Measurements from ENCODE around the gene ZNF524. TPM values are rescaled to one million over a fixed set of nuclear protein-coding genes. Genes with fewer than 3 reads are reported as not detected.
"Not testable (repeated sequence)": the region's sequence is repeated elsewhere in the genome, so short reads cannot be mapped to it uniquely, and the experiment has no call there.

ZNF524 gene
- total and polyA plus RNA-seq, 7 experiments from 2014 or later = 13.3 to 50.5 (median 29.4) TPM

DNA sequence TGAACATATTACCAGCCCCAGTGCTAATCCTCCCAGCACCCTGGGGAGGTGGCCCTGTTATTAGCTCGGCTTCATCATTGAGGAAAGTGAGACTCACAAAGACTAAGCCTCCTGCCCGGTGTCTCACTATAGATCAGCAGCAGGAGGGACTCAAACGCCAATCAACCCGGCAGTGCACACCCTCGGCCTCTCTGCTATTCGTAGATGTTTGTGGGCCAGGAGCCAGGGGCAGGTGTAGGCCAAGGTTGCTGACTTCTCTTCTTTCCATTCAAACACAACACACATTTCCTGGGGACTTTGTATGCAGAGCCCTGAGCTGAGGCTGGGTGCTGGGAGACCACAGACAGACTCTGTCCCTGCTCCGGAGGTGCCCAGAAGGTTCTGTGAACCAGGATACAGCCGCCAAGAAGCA lies 45.3 kb upstream of the ZNF524 start:
- peaks cover 0 to 2% (median 0%) of the 10 kb centered on the region in 7 donors for H3K4me1 Mint-ChIP-seq
- H3K27ac ChIP-seq (ENCODE audit: low read depth, low read length) = no peak overlapping the region
- no peaks in the 10 kb centered on the region for H3K9me3 ChIP-seq (ENCODE audit: control insufficient read depth in 2 of 3, low read length in 3 of 3)
- H3K36me3 ChIP-seq (ENCODE audit: control insufficient read depth in 2 of 3, insufficient read depth in 3 of 3, low read length in 3 of 3) = no peaks in the 10 kb centered on the region
- no peaks in the 10 kb centered on the region for H3K9me3 Mint-ChIP-seq
- H3K27ac Mint-ChIP-seq = no peak overlapping the region
- H3K4me1 ChIP-seq (ENCODE audit: control insufficient read depth in 2 of 2, insufficient read depth in 2 of 2, low read length in 2 of 2) = no peaks in the 10 kb centered on the region
- ChIA-PET POLR2A (no interaction called here), CTCF (no interaction called here)
- peaks cover 0 to 14% (median 5%) of the 10 kb centered on the region in 5 donors for H3K27me3 Mint-ChIP-seq
- no peak for ATAC-seq
- H3K36me3 Mint-ChIP-seq = no peaks in the 10 kb centered on the region
- intact Hi-C loops (cut with micrococcal nuclease) = no loop called here
- DNase-seq = no peak
- no peak overlapping the region for H3K4me3 Mint-ChIP-seq
- H3K27me3 ChIP-seq (ENCODE audit: control insufficient read depth in 2 of 2, insufficient read depth in 2 of 2, low read length in 2 of 2) = no peaks in the 10 kb centered on the region
- H3K4me3 ChIP-seq (ENCODE audit: low read length) = no peak overlapping the region

DNA sequence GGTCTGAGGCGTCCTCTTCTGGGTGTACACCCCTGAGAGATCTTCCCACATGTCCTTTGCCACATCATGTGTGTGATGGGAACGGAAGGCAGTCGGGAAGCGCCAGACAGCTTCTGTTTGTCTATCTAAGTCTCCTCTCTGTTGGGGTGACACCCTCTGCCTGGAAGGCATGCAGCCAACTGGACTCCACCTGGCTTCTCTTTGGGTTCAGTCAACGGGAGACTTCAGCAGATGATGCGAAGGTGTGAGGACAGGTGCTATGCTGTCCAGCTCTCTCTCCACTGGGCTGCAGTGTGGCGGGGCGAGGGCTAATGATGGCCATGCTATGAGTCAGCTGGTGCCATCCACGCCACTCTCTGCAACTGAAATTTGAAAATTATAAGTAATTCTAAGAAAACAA lies 40.4 kb upstream of the ZNF524 start:
- H3K27me3 ChIP-seq (ENCODE audit: control insufficient read depth in 2 of 2, insufficient read depth in 2 of 2, low read length in 2 of 2) = no peaks in the 10 kb centered on the region
- H3K36me3 Mint-ChIP-seq = peaks cover 0 to 4% (median 0%) of the 10 kb centered on the region in 5 donors

DNA sequence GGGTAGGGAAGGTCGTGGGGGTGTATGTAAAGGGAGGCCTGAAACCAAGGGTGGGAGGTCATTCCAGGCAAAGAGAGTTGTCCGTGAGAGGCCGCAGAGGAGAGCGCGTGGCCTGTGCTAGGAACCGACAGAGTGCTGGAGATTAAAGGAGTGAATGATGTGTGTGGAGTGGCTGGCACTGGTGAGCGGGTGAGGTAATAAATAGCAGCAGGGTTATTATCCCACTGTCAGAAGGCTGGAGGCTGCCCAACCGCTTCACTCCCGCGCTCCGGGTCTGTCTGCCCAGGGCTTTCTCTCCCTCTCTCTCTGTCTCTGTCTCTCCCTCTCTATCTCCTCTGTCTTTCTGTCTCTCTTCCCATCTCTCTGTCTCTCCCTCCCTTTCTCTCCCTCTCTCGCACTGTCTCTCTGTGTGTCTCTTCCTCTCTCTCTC lies 36.8 kb upstream of the ZNF524 start:
- Mint-ChIP-seq H3K4me3 (no peak overlapping the region), H3K36me3 (peaks cover 0 to 4% (median 0%) of the 10 kb centered on the region in 5 donors), H3K4me1 (no peaks in the 10 kb centered on the region), H3K27ac (no peak overlapping the region), H3K9me3 (peaks cover 0 to 4% (median 0%) of the 10 kb centered on the region in 11 donors), H3K27me3 (peaks cover 0 to 24% (median 13%) of the 10 kb centered on the region in 5 donors)
- no peaks in the 10 kb centered on the region for H3K4me1 ChIP-seq (ENCODE audit: control insufficient read depth in 2 of 2, insufficient read depth in 2 of 2, low read length in 2 of 2)
- CTCF ChIA-PET = no interaction called here
- H3K4me3 ChIP-seq (ENCODE audit: low read length) = no peak overlapping the region
- POLR2A ChIA-PET = no interaction called here
- no peaks in the 10 kb centered on the region for H3K36me3 ChIP-seq (ENCODE audit: control insufficient read depth in 2 of 3, insufficient read depth in 3 of 3, low read length in 3 of 3)
- ATAC-seq = no peak
- no peaks in the 10 kb centered on the region for H3K9me3 ChIP-seq (ENCODE audit: control insufficient read depth in 2 of 3, low read length in 3 of 3)
- H3K27ac ChIP-seq (ENCODE audit: low read depth, low read length) = no peak overlapping the region
- DNase-seq = no peak
- intact Hi-C loops (cut with micrococcal nuclease) = no loop called here
- H3K27me3 ChIP-seq (ENCODE audit: control insufficient read depth in 2 of 2, insufficient read depth in 2 of 2, low read length in 2 of 2) = no peaks in the 10 kb centered on the region

More for the DNA sequence above, 40.4 kb upstream of the ZNF524 start:
- ChIA-PET POLR2A (interaction anchor here (0.7 kb wide), 1 partner anchor 61 kb away, joined by 3 read pairs; no protein-coding TSS in a partner anchor), CTCF (interaction anchor here (0.6 kb wide), 1 partner anchor 268 kb away, joined by 5 read pairs; no protein-coding TSS in a partner anchor)
- intact Hi-C loops (cut with micrococcal nuclease) = no loop called here
- H3K4me3 Mint-ChIP-seq = no peak overlapping the region
- peaks cover 0 to 4% (median 0%) of the 10 kb centered on the region in 11 donors for H3K9me3 Mint-ChIP-seq
- no peak overlapping the region for H3K27ac ChIP-seq (ENCODE audit: low read depth, low read length)
- no peaks in the 10 kb centered on the region for H3K4me1 Mint-ChIP-seq
- H3K4me3 ChIP-seq (ENCODE audit: low read length) = no peak overlapping the region
- peaks cover 0 to 9% (median 2%) of the 10 kb centered on the region in 5 donors for H3K27me3 Mint-ChIP-seq
- no peaks in the 10 kb centered on the region for H3K36me3 ChIP-seq (ENCODE audit: control insufficient read depth in 2 of 3, insufficient read depth in 3 of 3, low read length in 3 of 3)
- no peak overlapping the region for H3K27ac Mint-ChIP-seq
- no peak for DNase-seq
- ATAC-seq = no peak
- H3K4me1 ChIP-seq (ENCODE audit: control insufficient read depth in 2 of 2, insufficient read depth in 2 of 2, low read length in 2 of 2) = no peaks in the 10 kb centered on the region
- no peaks in the 10 kb centered on the region for H3K9me3 ChIP-seq (ENCODE audit: control insufficient read depth in 2 of 3, low read length in 3 of 3)

DNA sequence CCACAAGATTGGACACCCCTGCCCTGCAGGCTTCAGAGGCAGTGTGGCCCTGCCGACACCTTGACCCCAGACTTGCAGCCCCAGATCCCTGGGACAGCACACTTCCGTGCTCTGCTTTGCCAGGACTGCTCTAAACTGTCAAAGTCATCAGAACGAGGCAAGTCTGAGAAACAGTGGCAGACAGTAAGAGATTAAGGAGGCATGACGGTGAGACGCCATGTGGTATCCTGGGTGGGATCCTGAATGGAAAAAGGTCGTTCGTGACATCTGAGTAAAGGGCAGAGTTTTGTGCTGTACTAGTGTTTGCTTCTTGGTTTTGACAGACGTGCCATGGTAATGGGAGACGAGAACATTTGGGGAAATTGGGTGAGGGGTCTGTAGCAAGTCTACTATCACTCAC lies 33.3 kb upstream of the ZNF524 start:
- intact Hi-C loops (cut with micrococcal nuclease) = no loop called here
- H3K4me1 Mint-ChIP-seq = no peaks in the 10 kb centered on the region
- Histone ChIP-seq H3K4me3 (ENCODE audit: low read length) (no peak overlapping the region), H3K27me3 (ENCODE audit: control insufficient read depth in 2 of 2, insufficient read depth in 2 of 2, low read length in 2 of 2) (no peaks in the 10 kb centered on the region), H3K9me3 (ENCODE audit: control insufficient read depth in 2 of 3, low read length in 3 of 3) (no peaks in the 10 kb centered on the region), H3K4me1 (ENCODE audit: control insufficient read depth in 2 of 2, insufficient read depth in 2 of 2, low read length in 2 of 2) (no peaks in the 10 kb centered on the region), H3K27ac (ENCODE audit: low read depth, low read length) (no peak overlapping the region), H3K36me3 (ENCODE audit: control insufficient read depth in 2 of 3, insufficient read depth in 3 of 3, low read length in 3 of 3) (no peaks in the 10 kb centered on the region)
- H3K9me3 Mint-ChIP-seq = peaks cover 0 to 2% (median 0%) of the 10 kb centered on the region in 11 donors
- no peak overlapping the region for H3K4me3 Mint-ChIP-seq
- H3K27ac Mint-ChIP-seq = no peak overlapping the region
- peaks cover 0 to 4% (median 0%) of the 10 kb centered on the region in 5 donors for H3K36me3 Mint-ChIP-seq
- ChIA-PET CTCF (no interaction called here), POLR2A (no interaction called here)
- DNase-seq = no peak
- no peak for ATAC-seq
- peaks cover 0 to 20% (median 6%) of the 10 kb centered on the region in 5 donors for H3K27me3 Mint-ChIP-seq

DNA sequence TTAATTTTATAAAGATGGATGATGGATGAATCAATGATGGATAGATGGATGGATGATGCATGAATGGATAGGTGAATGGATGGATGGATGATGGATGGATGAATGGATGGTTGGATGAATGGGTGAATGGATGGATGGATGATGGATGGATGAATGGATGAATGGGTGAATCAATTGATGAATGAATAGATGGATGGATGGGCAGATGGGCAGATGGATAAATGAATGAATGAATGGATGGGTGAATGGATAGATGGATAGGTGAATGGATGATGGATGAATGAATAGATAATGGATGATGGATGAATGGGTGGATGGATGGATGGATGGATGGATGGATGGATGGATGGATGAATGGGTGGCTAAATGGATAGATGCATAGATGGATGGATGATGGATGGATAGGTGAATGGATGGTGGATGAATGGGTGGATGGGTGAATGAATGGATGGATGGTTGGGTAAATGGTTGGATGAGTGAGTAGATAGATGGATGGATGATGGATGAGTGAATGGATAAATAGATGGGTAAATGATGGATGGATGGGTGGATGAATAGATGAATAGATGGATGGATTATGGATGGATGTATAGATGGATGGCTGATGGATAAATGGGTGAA lies 32.3 kb upstream of the ZNF524 start:
- Mint-ChIP-seq H3K4me3 (no peak overlapping the region), H3K27me3 (peaks cover 0 to 20% (median 6%) of the 10 kb centered on the region in 5 donors), H3K4me1 (no peaks in the 10 kb centered on the region), H3K36me3 (peaks cover 0 to 4% (median 0%) of the 10 kb centered on the region in 5 donors), H3K27ac (no peak overlapping the region), H3K9me3 (peaks cover 0 to 2% (median 0%) of the 10 kb centered on the region in 11 donors)
- DNase-seq = no peak
- Histone ChIP-seq H3K4me1 (ENCODE audit: control insufficient read depth in 2 of 2, insufficient read depth in 2 of 2, low read length in 2 of 2) (no peaks in the 10 kb centered on the region), H3K27me3 (ENCODE audit: control insufficient read depth in 2 of 2, insufficient read depth in 2 of 2, low read length in 2 of 2) (no peaks in the 10 kb centered on the region), H3K9me3 (ENCODE audit: control insufficient read depth in 2 of 3, low read length in 3 of 3) (no peaks in the 10 kb centered on the region), H3K27ac (ENCODE audit: low read depth, low read length) (no peak overlapping the region), H3K36me3 (ENCODE audit: control insufficient read depth in 2 of 3, insufficient read depth in 3 of 3, low read length in 3 of 3) (no peaks in the 10 kb centered on the region), H3K4me3 (ENCODE audit: low read length) (no peak overlapping the region)
- no peak for ATAC-seq
- POLR2A ChIA-PET = no interaction called here
- intact Hi-C loops (cut with micrococcal nuclease) = no loop called here
- CTCF ChIA-PET = no interaction called here

DNA sequence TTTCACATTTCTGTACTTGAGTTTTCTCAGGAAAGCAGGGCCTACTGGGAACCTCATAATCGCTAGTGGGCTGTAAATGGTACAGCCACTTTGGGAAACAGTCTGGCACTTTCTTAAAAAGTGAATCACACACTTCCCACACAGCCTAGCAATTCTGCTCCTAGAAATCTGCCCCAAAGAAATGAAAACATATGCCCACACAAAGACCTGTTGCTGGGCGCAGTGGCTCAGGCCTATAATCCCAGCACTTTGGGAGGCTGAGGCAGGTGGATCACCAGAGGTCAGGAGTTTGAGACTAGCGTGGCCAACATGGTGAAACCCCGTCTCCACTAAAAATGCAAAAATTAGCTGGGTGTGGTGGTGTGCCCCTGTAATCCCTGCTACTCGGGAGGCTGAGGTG lies 30.6 kb upstream of the ZNF524 start:
- H3K9me3 Mint-ChIP-seq; H3K27ac ChIP-seq (ENCODE audit: low read depth, low read length); H3K4me3 ChIP-seq (ENCODE audit: low read length); H3K36me3 Mint-ChIP-seq; H3K4me1 ChIP-seq (ENCODE audit: control insufficient read depth in 2 of 2, insufficient read depth in 2 of 2, low read length in 2 of 2); H3K27ac Mint-ChIP-seq; POLR2A ChIA-PET; DNase-seq; H3K9me3 ChIP-seq (ENCODE audit: control insufficient read depth in 2 of 3, low read length in 3 of 3); H3K36me3 ChIP-seq (ENCODE audit: control insufficient read depth in 2 of 3, insufficient read depth in 3 of 3, low read length in 3 of 3); H3K4me1 Mint-ChIP-seq; H3K4me3 Mint-ChIP-seq; H3K27me3 ChIP-seq (ENCODE audit: control insufficient read depth in 2 of 2, insufficient read depth in 2 of 2, low read length in 2 of 2); CTCF ChIA-PET; ATAC-seq; intact Hi-C loops (cut with micrococcal nuclease): not testable (repeated sequence)
- peaks cover 0 to 16% (median 6%) of the 10 kb centered on the region in 5 donors for H3K27me3 Mint-ChIP-seq

DNA sequence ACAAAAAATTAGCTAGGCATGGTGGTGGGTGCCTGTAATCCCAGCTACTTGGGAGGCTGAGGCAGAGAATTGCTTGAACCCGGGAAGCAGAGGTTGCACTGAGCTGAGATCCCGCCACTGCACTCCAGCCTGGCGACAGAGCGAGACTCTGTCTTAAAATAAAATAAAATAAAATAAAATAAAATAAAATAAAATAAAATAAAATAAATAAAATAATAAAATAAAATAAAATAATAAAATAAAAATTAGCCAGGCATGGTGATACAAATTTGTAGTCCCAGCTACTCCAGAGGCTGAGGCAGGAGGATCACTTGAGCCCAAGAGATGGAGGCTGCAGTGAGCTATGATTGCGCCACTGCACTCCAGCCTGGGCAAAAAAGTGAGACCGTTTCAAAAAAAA lies 26.2 kb upstream of the ZNF524 start:
- H3K4me1 Mint-ChIP-seq; H3K9me3 ChIP-seq (ENCODE audit: control insufficient read depth in 2 of 3, low read length in 3 of 3); ATAC-seq; intact Hi-C loops (cut with micrococcal nuclease); H3K27me3 Mint-ChIP-seq; POLR2A ChIA-PET; H3K4me1 ChIP-seq (ENCODE audit: control insufficient read depth in 2 of 2, insufficient read depth in 2 of 2, low read length in 2 of 2); H3K27ac Mint-ChIP-seq; H3K27me3 ChIP-seq (ENCODE audit: control insufficient read depth in 2 of 2, insufficient read depth in 2 of 2, low read length in 2 of 2); DNase-seq; H3K4me3 ChIP-seq (ENCODE audit: low read length); H3K27ac ChIP-seq (ENCODE audit: low read depth, low read length); H3K4me3 Mint-ChIP-seq; H3K9me3 Mint-ChIP-seq: not testable (repeated sequence)
- CTCF ChIA-PET = interaction anchor here (1.0 to 2.0 kb wide), 2 partner anchors 32 to 45 kb away, joined by 3 to 7 read pairs; partner anchors contain the start of gene ZNF865
- H3K36me3 Mint-ChIP-seq = peaks cover 0 to 10% (median 8%) of the 10 kb centered on the region in 5 donors
- H3K36me3 ChIP-seq (ENCODE audit: control insufficient read depth in 2 of 3, insufficient read depth in 3 of 3, low read length in 3 of 3) = peaks cover 0 to 11% (median 0%) of the 10 kb centered on the region in 3 experiments

Data from naive thymus-derived CD4-positive, alpha-beta T cell (primary cell).